Mesenchymal stem cell (in vitro differentiated cells and primary cell): ENCODE results near the gene RECK.
A peak's percentile ranks its signal among the peaks of the same experiment; 100 is the strongest.

Experiments
- DNase-seq: peaks from one replicate; pipeline ENCODE4 v3.0.0-alpha.2; 2013
- H2AFZ ChIP-seq: one replicate; pipeline ENCODE4 v1.6.1; 2013; ENCODE audit warnings: low read depth, mild to moderate bottlenecking, control low read depth, inconsistent platforms, low read length, moderate library complexity
- H2AK5ac ChIP-seq: 2 replicates; pipeline ENCODE4 v1.6.1; 2013; ENCODE audit warnings: low read length, moderate library complexity, mild to moderate bottlenecking, inconsistent platforms; ENCODE audit not compliant: severe bottlenecking
- H2BK120ac ChIP-seq: one replicate; pipeline ENCODE4 v1.6.1; 2013; ENCODE audit warnings: low read depth, mild to moderate bottlenecking, inconsistent platforms, low read length, moderate library complexity
- H2BK12ac ChIP-seq, 2 experiments: one replicate each; pipeline ENCODE4 v1.6.1; 2013; ENCODE audit warnings: inconsistent platforms in 2 of 2, low read length in 2 of 2, mild to moderate bottlenecking in 2 of 2, moderate library complexity in 2 of 2, control low read depth in 1 of 2
- H2BK15ac ChIP-seq: one replicate; pipeline ENCODE4 v1.6.1; 2013; ENCODE audit warnings: mild to moderate bottlenecking, low read depth, inconsistent platforms; ENCODE audit not compliant: poor library complexity, severe bottlenecking
- H2BK5ac ChIP-seq: 2 replicates; pipeline ENCODE4 v1.6.1; 2013; ENCODE audit warnings: low read depth, mild to moderate bottlenecking, low read length, control low read depth, inconsistent platforms; ENCODE audit not compliant: poor library complexity, severe bottlenecking
- H3K14ac ChIP-seq, 2 experiments: one replicate each; pipeline ENCODE4 v1.6.1; 2013; ENCODE audit warnings: inconsistent platforms in 2 of 2, low read length in 2 of 2, control low read depth in 1 of 2, mild to moderate bottlenecking in 1 of 2, moderate library complexity in 1 of 2
- H3K18ac ChIP-seq, 2 experiments: one replicate each; pipeline ENCODE4 v1.6.1; 2013; ENCODE audit warnings: inconsistent platforms in 2 of 2, low read length in 2 of 2, control low read depth in 1 of 2, low read depth in 1 of 2, mild to moderate bottlenecking in 1 of 2
- H3K23ac ChIP-seq, 2 experiments: one replicate each; pipeline ENCODE4 v1.6.1; 2013; ENCODE audit warnings: inconsistent platforms in 2 of 2, low read length in 2 of 2, mild to moderate bottlenecking in 2 of 2, moderate library complexity in 2 of 2, control low read depth in 1 of 2
- H3K27ac ChIP-seq: 2 replicates; pipeline ENCODE4 v1.5.1; 2013; ENCODE audit warnings: mild to moderate bottlenecking, moderate library complexity, low read length, control low read depth, inconsistent platforms; ENCODE audit not compliant: poor library complexity, severe bottlenecking
- H3K27me3 ChIP-seq, 2 experiments: 2 replicates each; pipeline versions ENCODE4 v1.6.1 to v1.7.0; 2013; ENCODE audit warnings: low read length in 2 of 2, mild to moderate bottlenecking in 2 of 2, moderate library complexity in 2 of 2, control low read depth in 1 of 2, inconsistent platforms in 1 of 2; ENCODE audit not compliant: control insufficient read depth in 1 of 2, insufficient read depth in 1 of 2
- H3K36me3 ChIP-seq, 2 experiments: 2 replicates each; pipeline versions ENCODE4 v1.6.1 to v1.7.0; 2013; ENCODE audit warnings: low read length in 2 of 2, control low read depth in 1 of 2, inconsistent platforms in 1 of 2, low read depth in 1 of 2, mild to moderate bottlenecking in 1 of 2; ENCODE audit not compliant: insufficient read depth in 2 of 2, control insufficient read depth in 1 of 2
- H3K4ac ChIP-seq, 2 experiments: one replicate each; pipeline ENCODE4 v1.6.1; 2013; ENCODE audit warnings: inconsistent platforms in 2 of 2, low read length in 2 of 2, mild to moderate bottlenecking in 2 of 2, moderate library complexity in 2 of 2, control low read depth in 1 of 2, low read depth in 1 of 2
- H3K4me1 ChIP-seq: 2 replicates; pipeline ENCODE4 v1.6.1; 2013; ENCODE audit warnings: low read depth, low read length, control low read depth; ENCODE audit not compliant: control insufficient read depth, insufficient read depth
- H3K4me2 ChIP-seq: 2 replicates; pipeline ENCODE4 v1.6.1; 2013; ENCODE audit warnings: low read length, mild to moderate bottlenecking, inconsistent platforms; ENCODE audit not compliant: poor library complexity, severe bottlenecking
- H3K4me3 ChIP-seq, 2 experiments: 2 replicates each; pipeline versions ENCODE4 v1.5.1 to v1.7.0; 2013; ENCODE audit warnings: low read length in 2 of 2, mild to moderate bottlenecking in 2 of 2, control low read depth in 1 of 2, low read depth in 1 of 2; ENCODE audit not compliant: insufficient read depth in 1 of 2
- H3K79me1 ChIP-seq: replicated peaks from 2 replicates; pipeline ENCODE4 v1.6.1; 2013; ENCODE audit warnings: mild to moderate bottlenecking, control low read depth, low read length, inconsistent platforms; ENCODE audit not compliant: poor library complexity, severe bottlenecking
- H3K9ac ChIP-seq: 2 replicates; pipeline ENCODE4 v1.7.0; 2013; ENCODE audit warnings: mild to moderate bottlenecking, low read length, moderate library complexity
- H3K9me3 ChIP-seq: 2 replicates; pipeline ENCODE4 v1.7.0; 2013; ENCODE audit warnings: mild to moderate bottlenecking, low read length; ENCODE audit not compliant: control insufficient read depth
- H4K8ac ChIP-seq: one replicate; pipeline ENCODE4 v1.6.1; 2013; ENCODE audit warnings: inconsistent platforms, mild to moderate bottlenecking, low read length, moderate library complexity
- H4K91ac ChIP-seq: one replicate; pipeline ENCODE4 v1.6.1; 2013; ENCODE audit warnings: mild to moderate bottlenecking, low read length, inconsistent platforms
- WGBS: methylation state at CpG from one replicate; pipeline ENCODE4 v1.1.7; 2013; ENCODE audit warnings: mixed read lengths; 5-methylcytosine and 5-hydroxymethylcytosine counted together

The RECK gene

DNA sequence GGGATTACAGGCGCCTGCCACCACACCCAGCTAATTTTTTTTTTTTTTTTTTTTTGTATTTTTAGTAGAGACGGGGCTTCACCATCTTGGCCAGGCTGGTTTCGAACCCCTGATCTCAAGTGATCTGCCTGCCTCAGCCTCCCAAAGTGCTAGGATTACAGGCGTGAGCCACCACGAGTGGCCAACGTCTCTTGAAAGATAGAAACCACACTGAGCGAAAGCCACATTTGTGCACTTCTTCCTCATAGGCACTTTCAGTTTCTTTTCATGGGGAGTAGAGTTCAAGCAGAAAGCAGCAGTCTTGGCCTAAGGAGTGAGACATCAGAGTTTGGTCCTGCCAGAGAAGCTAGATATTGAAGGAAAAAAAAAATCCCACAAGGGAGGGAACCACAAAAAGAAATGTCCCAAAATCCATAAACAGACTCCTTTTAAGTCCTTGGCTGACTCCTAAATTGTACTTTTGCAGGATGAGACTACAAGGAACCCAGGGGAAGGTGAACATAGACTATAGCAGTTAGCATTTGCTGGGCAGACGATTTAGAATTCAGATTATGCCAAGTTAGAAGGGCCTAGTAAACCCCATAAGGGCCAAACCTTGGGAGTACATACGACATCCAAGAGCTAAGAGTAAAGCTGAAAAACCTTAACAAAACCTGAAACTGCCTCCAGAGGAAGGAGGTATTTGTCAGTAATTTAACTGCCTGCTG is 55.9 kb downstream of the RECK start:
- no peaks in the 10 kb centered on the region for H3K9me3 ChIP-seq
- no peak overlapping the region for H3K4me3 ChIP-seq
- no peak overlapping the region for H2BK15ac ChIP-seq
- 94% methylated on average over 7 of the region's 9 CpGs for WGBS
- H2AFZ ChIP-seq: no peak overlapping the region
- H4K91ac ChIP-seq: no peak overlapping the region
- H3K36me3 ChIP-seq: peaks cover 0 to 30% of the 10 kb centered on the region in 2 experiments
- H3K4me1 ChIP-seq: peaks cover 3% of the 10 kb centered on the region
- no peak overlapping the region for H3K14ac ChIP-seq
- H3K27ac ChIP-seq: peak overlapping the region; percentile 3
- H4K8ac ChIP-seq: no peak overlapping the region
- no peak overlapping the region for H3K23ac ChIP-seq
- no peak overlapping the region for H3K4me2 ChIP-seq
- H2AK5ac ChIP-seq: peak overlapping the region; percentile 79
- H3K9ac ChIP-seq: peak overlapping the region; percentile 17
- DNase-seq: peak; percentile 53
- H3K79me1 ChIP-seq: no peaks in the 10 kb centered on the region
- no peak overlapping the region for H3K4ac ChIP-seq
- no peak overlapping the region for H2BK5ac ChIP-seq
- no peaks in the 10 kb centered on the region for H3K27me3 ChIP-seq
- no peak overlapping the region for H3K18ac ChIP-seq
- no peak overlapping the region for H2BK120ac ChIP-seq
- H2BK12ac ChIP-seq: no peak overlapping the region

DNA sequence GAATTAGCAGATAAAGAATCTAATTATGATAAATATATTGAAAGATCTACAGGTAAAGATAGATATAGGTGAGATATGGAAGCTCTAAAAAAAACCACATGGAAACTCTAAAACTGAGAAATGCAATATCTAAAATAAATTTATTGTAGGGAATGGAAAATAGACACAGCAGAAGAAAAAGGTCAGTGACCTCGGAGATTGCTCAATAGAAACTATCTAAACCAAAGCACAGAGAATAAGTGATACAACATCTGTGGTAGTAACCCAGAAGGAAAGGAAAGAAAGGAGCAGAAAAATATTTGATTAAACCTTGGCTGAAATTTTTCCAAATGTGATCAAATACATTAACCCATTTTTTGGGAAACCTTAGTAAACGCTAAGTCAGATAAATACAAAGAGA is 56.7 kb downstream of the RECK start:
- Histone ChIP-seq H2AK5ac (no peak overlapping the region), H2AFZ (no peak overlapping the region), H4K8ac (no peak overlapping the region), H3K27ac (no peak overlapping the region), H3K9me3 (no peaks in the 10 kb centered on the region), H3K27me3 (no peaks in the 10 kb centered on the region), H3K23ac (no peak overlapping the region), H2BK15ac (no peak overlapping the region), H3K4me1 (peaks cover 3% of the 10 kb centered on the region), H3K9ac (no peak overlapping the region), H3K4me2 (no peak overlapping the region), H2BK12ac (no peak overlapping the region), H3K36me3 (peaks cover 0 to 28% of the 10 kb centered on the region in 2 experiments), H3K4ac (no peak overlapping the region), H3K4me3 (no peak overlapping the region), H2BK120ac (no peak overlapping the region), H2BK5ac (no peak overlapping the region), H3K18ac (no peak overlapping the region), H3K14ac (no peak overlapping the region), H4K91ac (no peak overlapping the region), H3K79me1 (no peaks in the 10 kb centered on the region)
- no CpG with 5 or more reads among the region's 2 CpGs for WGBS
- DNase-seq: peak; percentile 37

DNA sequence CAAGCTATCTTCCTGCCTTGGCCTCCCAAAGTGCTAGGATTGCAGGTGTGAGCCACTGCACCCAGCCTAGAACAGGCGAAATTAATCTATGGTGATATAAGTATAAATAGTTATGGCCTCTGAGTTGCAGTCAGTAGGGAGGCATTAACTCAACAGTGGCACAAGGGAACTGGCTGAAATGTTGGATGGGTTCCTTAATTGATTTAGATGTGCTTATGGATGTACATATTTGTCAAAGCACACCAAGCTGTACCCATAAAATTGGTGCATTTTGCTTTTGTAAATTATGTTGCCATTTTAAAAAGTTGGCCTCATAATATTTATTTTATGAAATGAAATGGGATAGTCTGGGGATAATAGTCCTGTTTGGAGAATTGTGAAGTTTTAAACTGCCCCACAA is 63.0 kb downstream of the RECK start:
- DNase-seq: no peak
- Histone ChIP-seq H3K4ac (no peak overlapping the region), H2BK120ac (no peak overlapping the region), H2AFZ (no peak overlapping the region), H2BK5ac (no peak overlapping the region), H3K27ac (peak overlapping the region; percentile 85), H3K9ac (no peak overlapping the region), H3K4me3 (no peak overlapping the region), H3K27me3 (no peaks in the 10 kb centered on the region), H3K14ac (no peak overlapping the region), H3K79me1 (no peaks in the 10 kb centered on the region), H3K18ac (no peak overlapping the region), H3K9me3 (no peaks in the 10 kb centered on the region), H2BK15ac (no peak overlapping the region), H2AK5ac (no peak overlapping the region), H3K36me3 (peaks cover 0 to 30% of the 10 kb centered on the region in 2 experiments), H3K4me1 (peaks cover 5% of the 10 kb centered on the region), H2BK12ac (no peak overlapping the region), H3K4me2 (no peak overlapping the region), H3K23ac (no peak overlapping the region), H4K91ac (no peak overlapping the region), H4K8ac (no peak overlapping the region)
- WGBS: 100% methylated on average over 1 of the region's 1 CpG

DNA sequence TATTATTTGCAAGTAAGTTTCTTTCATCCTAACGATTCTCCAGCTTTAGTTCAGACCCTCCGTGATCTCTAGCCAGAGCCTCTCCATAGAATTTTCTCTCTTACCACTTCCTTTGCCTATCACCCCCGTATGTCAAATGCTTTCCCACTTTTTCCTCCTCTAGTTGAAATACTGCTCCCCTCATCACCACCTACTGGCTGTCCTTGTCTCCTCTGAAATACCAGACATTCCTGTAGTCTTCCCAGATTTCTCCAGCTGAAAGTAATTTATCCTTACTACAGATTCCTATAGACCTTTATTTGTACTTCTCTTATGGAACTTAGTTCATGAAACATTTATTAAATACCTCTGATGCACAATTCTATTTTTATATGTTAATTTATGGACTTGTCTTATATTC is 63.8 kb downstream of the RECK start:
- Histone ChIP-seq H2AK5ac (no peak overlapping the region), H2BK12ac (no peak overlapping the region), H3K36me3 (peaks cover 0 to 33% of the 10 kb centered on the region in 2 experiments), H2BK5ac (no peak overlapping the region), H2BK120ac (no peak overlapping the region), H3K4me2 (no peak overlapping the region), H3K4ac (no peak overlapping the region), H2AFZ (no peak overlapping the region), H4K91ac (no peak overlapping the region), H3K27ac (peak overlapping the region; percentile 94), H3K27me3 (no peaks in the 10 kb centered on the region), H4K8ac (no peak overlapping the region), H2BK15ac (no peak overlapping the region), H3K79me1 (no peaks in the 10 kb centered on the region), H3K14ac (no peak overlapping the region), H3K9ac (no peak overlapping the region), H3K4me1 (peaks cover 5% of the 10 kb centered on the region), H3K18ac (no peak overlapping the region), H3K23ac (no peak overlapping the region), H3K4me3 (no peak overlapping the region), H3K9me3 (no peaks in the 10 kb centered on the region)
- peak; percentile 28 for DNase-seq
- WGBS: 23% methylated on average over 3 of the region's 3 CpGs
